Activated naive CD8-positive, alpha-beta T cell treated with anti-CD3 and anti-CD28 coated beads, Interleukin-2, amount 50 U/mL, for 24 hours (primary cell): ENCODE data around the gene CDHR1.

ENCODE experiments used
- ATAC-seq: fragments of 150-1000 bp; cut with Tn5 transposase; one replicate; pipeline ENCODE4 v1.10.0; 2021
- DNase-seq: peaks from one replicate; pipeline ENCODE4 v3.0.0; 2021
- H3K27ac Mint-ChIP-seq: one replicate; pipeline ENCODE4 v1.8.0; 2021; ENCODE audit warnings: mild to moderate bottlenecking, mixed read lengths
- H3K27me3 Mint-ChIP-seq: one replicate; pipeline ENCODE4 v1.8.0; 2021; ENCODE audit warnings: mixed read lengths
- H3K36me3 Mint-ChIP-seq: one replicate; pipeline ENCODE4 v1.8.0; 2021; ENCODE audit warnings: low read depth, mixed read lengths
- H3K4me1 Mint-ChIP-seq: one replicate; pipeline ENCODE4 v1.8.0; 2021; ENCODE audit warnings: mixed read lengths
- H3K4me3 Mint-ChIP-seq: one replicate; pipeline ENCODE4 v1.8.0; 2021; ENCODE audit warnings: mild to moderate bottlenecking, moderate library complexity, mixed read lengths
- H3K9me3 Mint-ChIP-seq: one replicate; pipeline ENCODE4 v1.8.0; 2021; ENCODE audit warnings: mixed read lengths

The CDHR1 gene

DNA sequence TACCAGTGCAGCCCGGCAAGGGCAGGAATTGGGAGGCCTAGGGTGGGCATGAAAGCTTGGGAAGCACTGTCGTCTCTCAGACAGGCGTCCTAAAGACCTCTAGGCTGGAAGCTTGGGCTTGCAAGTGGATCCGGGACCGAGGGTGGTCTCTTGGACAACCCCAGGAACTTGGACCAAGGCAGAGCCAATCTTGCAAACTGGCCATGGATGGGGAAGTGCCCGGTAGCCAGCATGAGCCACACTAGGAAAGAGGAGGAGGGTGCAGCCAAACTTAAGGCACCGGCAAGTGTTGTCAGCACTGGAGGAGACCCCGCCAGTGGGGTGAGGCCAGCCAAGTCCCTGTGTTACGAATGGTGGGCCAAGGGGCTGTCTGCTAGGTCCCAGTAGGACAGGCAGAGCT is 22.5 kb downstream of the CDHR1 start:
- Mint-ChIP-seq H3K36me3 (no peaks in the 10 kb centered on the region), H3K4me3 (no peak overlapping the region), H3K9me3 (peaks cover 11% of the 10 kb centered on the region), H3K27me3 (peaks cover 2% of the 10 kb centered on the region), H3K27ac (no peak overlapping the region), H3K4me1 (no peaks in the 10 kb centered on the region)
- ATAC-seq (no peak), DNase-seq (no peak)

DNA sequence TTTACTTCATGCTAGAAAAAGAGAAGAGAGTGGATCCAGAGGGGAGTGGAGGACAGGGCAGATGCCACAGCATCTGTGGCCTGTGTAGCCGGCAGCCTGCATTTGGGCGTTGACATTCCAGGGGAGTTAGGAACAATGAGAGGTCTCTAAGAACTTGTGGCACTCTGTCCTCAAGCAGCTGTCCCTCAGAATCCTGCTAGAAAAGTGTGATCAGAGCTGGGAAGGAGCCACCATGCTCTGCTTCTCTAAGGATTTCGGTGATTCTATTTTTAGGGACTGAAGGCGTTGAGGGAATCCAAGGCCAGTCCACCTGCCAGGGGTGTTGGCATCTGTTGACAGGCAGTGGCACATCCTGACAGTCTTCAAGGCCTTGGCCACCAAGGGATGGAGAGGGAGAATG is 23.4 kb downstream of the CDHR1 start:
- Mint-ChIP-seq H3K27me3 (peaks cover 2% of the 10 kb centered on the region), H3K27ac (no peak overlapping the region), H3K4me1 (no peaks in the 10 kb centered on the region), H3K4me3 (no peak overlapping the region), H3K9me3 (peaks cover 11% of the 10 kb centered on the region), H3K36me3 (no peaks in the 10 kb centered on the region)
- DNase-seq = no peak
- no peak for ATAC-seq

DNA sequence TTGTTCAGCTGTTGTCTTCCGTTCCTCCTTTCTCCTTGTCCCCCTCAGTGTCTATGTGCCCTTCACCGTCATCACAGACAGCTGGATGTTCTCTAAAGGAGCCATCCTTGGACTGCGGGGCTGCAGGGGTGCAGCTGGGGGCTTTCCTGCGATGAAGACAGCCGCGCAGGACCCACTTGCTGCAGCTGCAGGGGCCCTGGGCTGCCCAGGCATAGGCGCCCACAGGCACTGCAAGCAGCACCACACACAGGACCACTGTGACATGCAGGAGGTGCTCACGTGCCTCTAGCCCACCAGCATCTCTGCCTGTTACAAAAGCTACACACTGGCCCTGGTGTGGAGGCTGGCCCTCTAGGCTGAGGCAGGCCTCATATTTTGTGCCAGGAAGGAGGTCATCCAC is 27.6 kb downstream of the CDHR1 start:
- Mint-ChIP-seq H3K4me1 (no peaks in the 10 kb centered on the region), H3K27ac (no peak overlapping the region), H3K9me3 (peaks cover 11% of the 10 kb centered on the region), H3K27me3 (peaks cover 6% of the 10 kb centered on the region), H3K4me3 (no peak overlapping the region), H3K36me3 (no peaks in the 10 kb centered on the region)
- DNase-seq (no peak), ATAC-seq (no peak)

DNA sequence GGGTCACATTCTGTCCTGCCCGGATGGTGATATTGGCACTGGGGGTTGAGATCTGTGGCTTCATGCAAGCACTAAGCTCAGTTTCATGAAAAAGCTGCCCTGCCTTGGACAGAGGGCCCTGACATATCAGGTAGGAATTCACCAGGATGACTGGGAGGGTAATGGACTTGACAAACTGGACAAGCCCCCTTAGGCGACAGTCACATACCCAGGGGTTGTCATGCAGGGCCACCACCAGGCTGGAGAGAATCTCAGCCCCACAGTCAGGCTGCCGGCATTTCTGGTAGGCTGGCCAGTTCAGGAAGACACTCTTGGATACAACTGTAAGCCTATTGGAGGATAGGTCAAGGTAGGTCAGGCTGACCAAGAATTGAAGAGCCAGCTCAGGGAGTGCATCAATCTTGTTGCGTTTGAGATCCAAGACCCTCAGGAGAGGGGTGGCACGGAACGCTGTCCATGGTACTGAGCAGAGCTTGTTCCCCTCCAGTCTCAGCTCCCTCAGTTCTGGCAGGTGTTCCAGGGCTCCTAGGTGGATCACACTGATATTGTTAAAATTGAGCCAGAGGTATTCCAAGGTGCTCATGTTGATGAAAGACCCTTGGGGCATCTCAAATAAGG is 30.2 kb downstream of the CDHR1 start:
- no peak for DNase-seq
- Mint-ChIP-seq H3K27me3 (peaks cover 16% of the 10 kb centered on the region), H3K9me3 (peaks cover 6% of the 10 kb centered on the region), H3K27ac (no peak overlapping the region), H3K36me3 (no peaks in the 10 kb centered on the region), H3K4me1 (no peaks in the 10 kb centered on the region), H3K4me3 (no peak overlapping the region)
- ATAC-seq = no peak

DNA sequence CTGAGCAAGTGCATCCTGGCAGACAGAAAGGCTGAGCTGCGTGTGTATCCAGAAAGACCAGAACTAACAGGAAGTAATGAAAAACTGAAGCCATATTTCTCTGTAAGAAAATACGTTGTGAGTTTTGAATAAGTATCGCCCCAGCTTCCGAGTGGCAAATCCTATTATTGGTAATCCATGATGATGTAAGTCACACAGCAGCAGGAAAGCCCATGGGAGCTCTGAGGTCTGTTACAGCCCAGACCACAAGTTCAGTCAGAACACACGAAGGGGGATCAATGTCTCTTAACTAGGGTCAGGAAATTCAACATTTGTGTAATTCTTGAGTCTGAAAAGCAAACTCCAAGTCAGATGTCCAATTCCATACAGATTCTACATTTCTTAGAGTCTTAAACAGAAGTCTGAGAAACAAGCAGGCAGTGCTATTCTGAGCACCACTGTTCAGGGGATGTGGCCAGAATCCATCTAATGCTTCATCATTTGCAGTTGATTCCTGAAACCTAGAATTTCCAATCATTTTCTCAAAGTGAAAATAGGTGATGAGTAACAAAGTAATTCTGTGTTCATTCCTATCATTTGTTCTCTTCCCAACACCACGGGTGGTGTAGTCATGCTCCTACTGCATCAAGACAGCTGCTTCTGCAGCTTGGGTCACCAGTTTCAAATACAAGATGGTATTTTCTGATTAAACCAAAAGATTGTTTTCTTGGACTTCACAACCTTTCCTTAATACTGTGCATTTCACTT is 31.3 kb downstream of the CDHR1 start, which contains the start of gene LRIT2:
Gene LRIT2, minus strand, starts transcription at position 118 of the 747 bp plus-strand sequence. Its CDS starts 24 bp downstream, at position 94.
- Mint-ChIP-seq H3K4me3 (no peak within 1 kb of the TSS), H3K9me3 (no peaks in the 10 kb centered on the region), H3K27ac (no peak within 1 kb of the TSS), H3K36me3 (no peaks in the 10 kb centered on the region), H3K27me3 (peaks cover 16% of the 10 kb centered on the region), H3K4me1 (no peaks in the 10 kb centered on the region)
- no peak for ATAC-seq
- DNase-seq = no peak

DNA sequence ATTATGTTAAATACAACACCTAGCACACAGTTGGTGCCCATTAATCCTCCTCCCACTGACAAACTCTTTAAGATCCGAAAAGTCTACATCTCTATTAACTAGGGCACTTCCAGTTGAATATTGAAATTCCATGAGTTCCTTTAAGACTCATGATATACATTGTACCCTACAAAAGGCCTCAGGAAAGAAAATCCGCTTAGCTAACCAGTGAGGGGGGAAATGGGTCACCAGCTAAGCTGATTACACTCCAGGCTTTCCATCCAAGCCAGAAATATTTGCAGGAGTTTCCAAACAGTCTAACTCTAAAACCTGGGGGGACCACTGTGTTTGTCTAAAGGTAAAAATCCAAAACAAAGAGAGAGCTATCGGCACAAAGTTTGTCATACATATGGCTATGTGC is 32.3 kb downstream of the CDHR1 start:
- DNase-seq = no peak
- H3K9me3 Mint-ChIP-seq = no peaks in the 10 kb centered on the region
- H3K27me3 Mint-ChIP-seq = peaks cover 14% of the 10 kb centered on the region
- H3K4me3 Mint-ChIP-seq = no peak overlapping the region
- H3K4me1 Mint-ChIP-seq = no peaks in the 10 kb centered on the region
- H3K27ac Mint-ChIP-seq = no peak overlapping the region
- no peak for ATAC-seq
- no peaks in the 10 kb centered on the region for H3K36me3 Mint-ChIP-seq

DNA sequence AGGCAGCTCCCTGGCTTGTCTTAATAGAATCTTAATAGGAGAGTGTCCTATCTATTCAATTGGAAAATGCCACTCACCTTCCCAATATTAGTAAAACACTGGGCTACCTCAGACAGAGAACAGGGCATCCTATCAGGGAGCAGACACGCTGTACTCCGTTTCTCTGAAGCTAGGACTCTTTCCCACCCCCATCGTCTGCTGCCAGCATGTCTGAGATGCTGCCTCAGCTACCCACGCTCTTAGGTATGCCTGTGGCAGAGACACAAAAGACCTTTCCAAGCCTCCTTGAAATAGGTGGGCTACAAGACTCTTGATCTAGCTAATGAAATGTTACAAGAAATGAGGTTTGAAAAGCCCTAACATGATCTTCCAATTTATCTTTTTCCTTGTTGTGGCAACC is 33.5 kb downstream of the CDHR1 start:
- Mint-ChIP-seq H3K9me3 (no peaks in the 10 kb centered on the region), H3K36me3 (no peaks in the 10 kb centered on the region), H3K4me3 (no peak overlapping the region), H3K27me3 (peaks cover 14% of the 10 kb centered on the region), H3K27ac (no peak overlapping the region), H3K4me1 (no peaks in the 10 kb centered on the region)
- no peak for DNase-seq
- ATAC-seq = no peak

DNA sequence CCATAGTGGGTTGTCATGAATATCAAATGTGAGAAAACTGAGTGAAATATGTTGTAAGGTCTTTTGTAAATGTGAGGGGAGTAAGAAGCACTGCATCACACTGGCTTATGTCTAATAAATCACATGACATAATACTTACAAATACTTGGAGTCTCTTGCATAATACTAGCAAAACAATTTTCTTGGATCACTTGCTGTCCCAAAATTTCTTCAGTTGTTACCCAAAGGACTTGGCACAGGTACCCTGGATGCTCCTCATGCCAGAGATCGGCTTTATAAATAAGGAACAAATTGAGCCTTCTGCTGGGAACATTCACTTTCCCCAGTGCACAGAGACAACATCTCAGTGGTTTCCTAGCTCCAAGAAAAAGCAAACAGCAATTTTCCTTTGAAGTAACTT is 36.0 kb downstream of the CDHR1 start:
- H3K27ac Mint-ChIP-seq = no peak overlapping the region
- H3K4me3 Mint-ChIP-seq = no peak overlapping the region
- peaks cover 15% of the 10 kb centered on the region for H3K27me3 Mint-ChIP-seq
- no peaks in the 10 kb centered on the region for H3K4me1 Mint-ChIP-seq
- no peak for ATAC-seq
- no peaks in the 10 kb centered on the region for H3K9me3 Mint-ChIP-seq
- no peak for DNase-seq
- no peaks in the 10 kb centered on the region for H3K36me3 Mint-ChIP-seq

DNA sequence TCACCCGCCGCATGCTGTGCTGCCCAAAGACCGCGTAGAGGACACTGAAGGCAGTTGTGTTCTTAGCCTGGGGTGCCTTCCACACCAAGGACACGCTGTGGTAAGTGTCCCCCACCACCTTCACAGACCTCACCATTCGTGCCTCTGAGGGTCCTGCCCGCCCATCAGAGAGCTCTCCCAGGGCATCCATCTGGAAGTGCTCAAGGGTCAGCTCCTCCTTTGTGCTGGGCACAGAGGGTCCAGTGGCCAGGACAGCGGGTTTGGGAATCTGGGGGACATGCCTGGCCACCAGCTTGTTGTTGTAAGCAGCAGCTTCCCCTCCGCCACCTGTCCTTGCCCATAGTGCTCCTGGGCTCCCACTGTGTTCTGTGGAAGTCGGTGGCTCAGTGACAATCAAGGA is 38.0 kb downstream of the CDHR1 start:
- no peaks in the 10 kb centered on the region for H3K9me3 Mint-ChIP-seq
- no peaks in the 10 kb centered on the region for H3K36me3 Mint-ChIP-seq
- H3K27ac Mint-ChIP-seq = no peak overlapping the region
- DNase-seq = no peak
- ATAC-seq = no peak
- no peaks in the 10 kb centered on the region for H3K4me1 Mint-ChIP-seq
- H3K27me3 Mint-ChIP-seq = peaks cover 19% of the 10 kb centered on the region
- no peak overlapping the region for H3K4me3 Mint-ChIP-seq

DNA sequence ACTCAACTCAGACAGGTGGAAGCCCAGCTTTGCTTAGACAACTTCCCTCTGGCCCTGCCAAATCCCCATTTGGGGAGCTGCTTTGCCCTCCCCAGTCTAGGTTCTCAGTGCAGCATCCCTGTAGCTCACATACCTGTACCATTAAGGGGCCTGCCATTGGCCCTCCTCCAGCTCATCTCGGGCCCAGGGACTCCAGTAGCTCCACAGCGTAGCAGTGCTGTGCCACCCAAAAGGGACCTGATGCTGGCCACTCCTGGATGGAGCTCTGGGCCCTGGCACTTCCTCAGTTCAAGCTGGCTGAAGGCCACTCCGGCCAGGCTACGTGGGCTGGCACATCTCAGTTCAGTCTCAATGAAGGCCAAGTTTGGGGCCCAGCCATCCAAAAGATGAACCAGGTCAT is 39.6 kb downstream of the CDHR1 start:
- Mint-ChIP-seq H3K27ac (no peak overlapping the region), H3K4me1 (no peaks in the 10 kb centered on the region), H3K27me3 (peaks cover 18% of the 10 kb centered on the region), H3K36me3 (no peaks in the 10 kb centered on the region), H3K9me3 (no peaks in the 10 kb centered on the region), H3K4me3 (no peak overlapping the region)
- ATAC-seq = no peak
- no peak for DNase-seq

DNA sequence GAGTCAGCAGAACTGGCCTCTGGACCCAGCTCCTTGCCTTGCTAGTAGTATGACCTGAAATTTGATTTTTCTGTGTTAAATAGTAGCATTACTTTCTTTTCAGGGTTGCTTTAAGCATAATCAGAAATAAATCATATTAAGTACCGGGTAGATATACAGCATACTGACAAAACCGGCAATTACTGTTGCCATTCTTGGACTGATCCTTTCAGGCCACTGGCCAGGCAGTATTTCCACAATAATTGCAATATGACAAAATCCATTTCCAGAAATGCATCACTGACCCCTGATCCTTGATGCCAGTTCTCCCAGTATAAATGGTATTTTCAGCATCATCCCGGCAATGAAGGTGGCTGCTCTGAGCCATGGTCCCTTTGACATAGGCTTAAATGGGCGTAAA is 40.1 kb downstream of the CDHR1 start:
- H3K9me3 Mint-ChIP-seq = no peaks in the 10 kb centered on the region
- DNase-seq (no peak), ATAC-seq (no peak)
- no peak overlapping the region for H3K27ac Mint-ChIP-seq
- peaks cover 16% of the 10 kb centered on the region for H3K27me3 Mint-ChIP-seq
- H3K4me1 Mint-ChIP-seq = no peaks in the 10 kb centered on the region
- no peaks in the 10 kb centered on the region for H3K36me3 Mint-ChIP-seq
- no peak overlapping the region for H3K4me3 Mint-ChIP-seq

DNA sequence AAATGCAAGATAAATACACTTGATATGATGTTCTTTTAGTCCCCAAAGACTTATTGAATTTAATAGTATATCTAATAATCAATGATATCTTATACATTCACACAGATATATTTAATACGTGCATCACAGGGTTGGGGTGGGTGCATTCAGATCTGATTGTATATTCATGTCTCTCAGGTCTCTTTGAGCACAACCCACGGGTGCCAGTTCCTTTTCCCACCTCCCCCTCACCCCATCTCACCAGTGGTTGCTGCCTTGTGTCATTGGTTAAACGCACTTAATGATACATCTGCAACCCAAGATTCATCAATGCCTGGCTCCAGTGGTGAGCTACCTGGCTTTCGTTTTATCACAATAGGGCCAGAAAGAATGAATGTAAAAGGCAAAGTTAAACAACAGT is 40.8 kb downstream of the CDHR1 start:
- ATAC-seq (no peak), DNase-seq (no peak)
- H3K4me3 Mint-ChIP-seq = no peak overlapping the region
- no peaks in the 10 kb centered on the region for H3K9me3 Mint-ChIP-seq
- H3K27ac Mint-ChIP-seq = no peak overlapping the region
- H3K27me3 Mint-ChIP-seq = peaks cover 16% of the 10 kb centered on the region
- no peaks in the 10 kb centered on the region for H3K36me3 Mint-ChIP-seq
- no peaks in the 10 kb centered on the region for H3K4me1 Mint-ChIP-seq

DNA sequence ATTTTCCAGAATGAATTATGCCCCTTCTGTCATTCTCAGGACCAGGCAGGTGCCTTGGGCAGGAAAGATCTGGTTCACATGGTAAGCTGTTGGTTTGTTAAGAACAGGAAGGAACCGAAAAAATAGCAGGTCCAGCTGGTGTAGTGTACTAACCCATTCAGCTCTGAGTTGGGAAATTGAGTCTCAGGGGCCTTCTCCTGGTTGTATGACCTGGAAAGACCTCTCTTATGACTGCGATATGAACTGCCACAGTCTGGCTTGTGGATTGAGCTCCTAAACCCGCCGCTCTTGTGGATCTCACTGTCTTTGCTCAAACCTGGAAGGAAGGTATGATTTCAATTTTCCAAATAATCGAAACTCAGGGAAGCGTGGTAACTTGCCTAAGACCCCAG is 42.5 kb downstream of the CDHR1 start:
- Mint-ChIP-seq H3K27ac (no peak overlapping the region), H3K36me3 (no peaks in the 10 kb centered on the region), H3K9me3 (no peaks in the 10 kb centered on the region), H3K4me3 (no peak overlapping the region), H3K4me1 (no peaks in the 10 kb centered on the region), H3K27me3 (peaks cover 19% of the 10 kb centered on the region)
- ATAC-seq (no peak), DNase-seq (no peak)

DNA sequence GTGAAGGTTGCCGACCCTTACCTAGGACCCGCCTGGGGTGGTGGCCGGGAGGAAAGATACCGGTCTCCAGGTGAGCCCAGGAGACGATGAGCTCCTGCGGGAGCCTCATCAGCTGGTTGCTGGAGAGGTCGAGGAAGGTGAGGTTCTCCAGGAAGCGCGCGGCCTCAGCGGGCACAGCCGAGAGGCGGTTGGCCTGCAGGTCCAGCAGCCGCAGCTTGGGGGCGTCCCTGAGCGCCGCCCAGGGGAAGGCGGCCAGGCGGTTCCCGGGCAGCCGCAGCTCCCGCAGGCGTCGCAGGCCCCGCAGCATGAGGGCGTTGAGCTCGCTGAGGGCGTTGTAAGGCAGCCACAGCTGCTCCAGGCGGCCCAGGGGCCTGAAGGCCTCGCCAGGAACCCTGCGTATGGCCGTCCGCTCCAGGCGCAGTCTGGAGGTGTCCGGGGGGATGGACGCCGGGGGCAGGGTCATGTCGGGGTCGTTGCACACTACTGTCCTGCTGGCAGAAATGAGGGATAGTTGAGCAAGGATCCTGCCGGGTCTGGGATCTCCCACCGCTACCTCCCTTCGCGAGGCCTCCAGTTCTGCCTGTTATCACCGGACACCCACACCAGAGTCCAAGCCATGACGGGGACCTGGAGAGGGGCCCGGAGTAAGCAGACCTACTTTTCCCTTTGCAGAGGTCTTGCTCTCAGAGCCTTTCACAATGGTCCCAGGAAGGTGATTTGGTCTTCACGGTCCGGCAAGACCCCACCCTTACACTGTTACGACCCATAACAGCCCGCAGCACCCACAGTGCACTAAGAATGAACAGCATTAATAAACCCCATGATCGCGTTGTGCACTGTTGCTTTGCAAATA is 43.1 kb downstream of the CDHR1 start:
- peaks cover 19% of the 10 kb centered on the region for H3K27me3 Mint-ChIP-seq
- H3K9me3 Mint-ChIP-seq = no peaks in the 10 kb centered on the region
- H3K4me3 Mint-ChIP-seq = no peak overlapping the region
- H3K27ac Mint-ChIP-seq = no peak overlapping the region
- H3K36me3 Mint-ChIP-seq = no peaks in the 10 kb centered on the region
- peak; percentile 13 for DNase-seq
- ATAC-seq = no peak
- no peaks in the 10 kb centered on the region for H3K4me1 Mint-ChIP-seq

DNA sequence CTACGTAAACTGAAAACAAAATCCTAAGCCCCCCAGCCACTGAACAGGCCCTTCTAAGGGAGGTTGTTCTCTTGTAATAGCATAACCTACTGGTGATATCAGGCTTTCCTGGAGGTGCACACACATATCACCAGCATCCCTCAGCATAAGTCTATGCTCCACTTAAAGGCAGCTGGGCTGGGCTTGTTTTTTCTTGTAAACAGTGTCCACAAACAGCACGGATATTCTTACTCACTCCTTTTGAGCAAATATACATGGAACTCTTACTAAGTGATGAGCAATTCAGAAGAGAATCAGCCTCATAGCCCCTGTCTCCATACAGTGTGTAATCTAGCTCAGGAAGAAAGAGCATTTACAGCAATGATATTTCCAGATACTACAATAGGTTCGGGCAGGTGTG is 44.6 kb downstream of the CDHR1 start:
- no peak for DNase-seq
- no peak overlapping the region for H3K27ac Mint-ChIP-seq
- no peak overlapping the region for H3K4me3 Mint-ChIP-seq
- H3K36me3 Mint-ChIP-seq = no peaks in the 10 kb centered on the region
- H3K4me1 Mint-ChIP-seq = no peaks in the 10 kb centered on the region
- H3K27me3 Mint-ChIP-seq = peaks cover 19% of the 10 kb centered on the region
- no peaks in the 10 kb centered on the region for H3K9me3 Mint-ChIP-seq
- no peak for ATAC-seq
